ENCODE measurements around the gene IRF6.

- TF ChIP-seq CTCF (IDR thresholded peaks at IDR 0.05) (no peak), EZH2 (IDR thresholded peaks at IDR 0.05; ENCODE audit: borderline replicate concordance, insufficient read depth, low read depth, low read length, poor library complexity, severe bottlenecking) (no peak)
Observed at GRCh38 chr1:209835782-209836298, 29.9 kb upstream of the IRF6 start.

Measured in B cell (primary cell).